A673 (cell line): ENCODE results near the gene LUZP4.

Source experiments
- EZH2 ChIP-seq: fragments of 200-600 bp; sonication (generic); IDR thresholded peaks from 2 replicates; pipeline ENCODE4 v1.6.1; 2017; ENCODE audit warnings: borderline replicate concordance, low read depth, mild to moderate bottlenecking, mixed read lengths, antibody characterized with exemption, low read length; ENCODE audit not compliant: poor library complexity, severe bottlenecking
- TF ChIP-seq, protein P1 (sequence below): fragments of 300-800, 200-600 bp; sonication (generic); conservative IDR thresholded peaks from 2 replicates; pipeline ENCODE4 v1.5.1; 2017; ENCODE audit warnings: low read depth, mild to moderate bottlenecking, antibody characterized with exemption, low read length, moderate library complexity, mixed read lengths

DNA sequence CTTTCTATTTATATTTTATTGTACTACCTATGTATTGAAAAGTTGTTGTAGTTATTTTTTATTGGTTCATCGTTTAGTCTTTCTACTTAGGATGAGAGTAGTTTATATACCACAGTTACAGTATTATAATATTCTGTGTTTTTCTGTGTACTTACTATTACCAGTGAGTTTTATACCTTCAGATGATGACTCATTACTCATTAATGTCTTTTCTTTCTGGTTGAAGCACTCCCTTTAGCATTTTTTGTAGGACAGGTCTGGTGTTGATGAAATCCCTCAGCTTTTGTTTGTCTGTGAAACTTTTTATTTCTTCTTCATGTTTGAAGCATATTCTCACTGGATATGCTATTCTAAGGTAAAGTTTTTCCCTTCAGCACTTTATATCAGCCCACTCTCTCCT, 7.7 kb downstream of the LUZP4 start:
- TF ChIP-seq, protein P1, sequence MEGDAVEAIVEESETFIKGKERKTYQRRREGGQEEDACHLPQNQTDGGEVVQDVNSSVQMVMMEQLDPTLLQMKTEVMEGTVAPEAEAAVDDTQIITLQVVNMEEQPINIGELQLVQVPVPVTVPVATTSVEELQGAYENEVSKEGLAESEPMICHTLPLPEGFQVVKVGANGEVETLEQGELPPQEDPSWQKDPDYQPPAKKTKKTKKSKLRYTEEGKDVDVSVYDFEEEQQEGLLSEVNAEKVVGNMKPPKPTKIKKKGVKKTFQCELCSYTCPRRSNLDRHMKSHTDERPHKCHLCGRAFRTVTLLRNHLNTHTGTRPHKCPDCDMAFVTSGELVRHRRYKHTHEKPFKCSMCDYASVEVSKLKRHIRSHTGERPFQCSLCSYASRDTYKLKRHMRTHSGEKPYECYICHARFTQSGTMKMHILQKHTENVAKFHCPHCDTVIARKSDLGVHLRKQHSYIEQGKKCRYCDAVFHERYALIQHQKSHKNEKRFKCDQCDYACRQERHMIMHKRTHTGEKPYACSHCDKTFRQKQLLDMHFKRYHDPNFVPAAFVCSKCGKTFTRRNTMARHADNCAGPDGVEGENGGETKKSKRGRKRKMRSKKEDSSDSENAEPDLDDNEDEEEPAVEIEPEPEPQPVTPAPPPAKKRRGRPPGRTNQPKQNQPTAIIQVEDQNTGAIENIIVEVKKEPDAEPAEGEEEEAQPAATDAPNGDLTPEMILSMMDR: no peak
- TF ChIP-seq EZH2: no peak
